ENCODE measurements around the gene SMIM35. TPM values are rescaled to one million over a fixed set of nuclear protein-coding genes. Genes with fewer than 3 reads are reported as not detected.

The SMIM35 gene
- total RNA-seq, 1 donor: not detected

DNA sequence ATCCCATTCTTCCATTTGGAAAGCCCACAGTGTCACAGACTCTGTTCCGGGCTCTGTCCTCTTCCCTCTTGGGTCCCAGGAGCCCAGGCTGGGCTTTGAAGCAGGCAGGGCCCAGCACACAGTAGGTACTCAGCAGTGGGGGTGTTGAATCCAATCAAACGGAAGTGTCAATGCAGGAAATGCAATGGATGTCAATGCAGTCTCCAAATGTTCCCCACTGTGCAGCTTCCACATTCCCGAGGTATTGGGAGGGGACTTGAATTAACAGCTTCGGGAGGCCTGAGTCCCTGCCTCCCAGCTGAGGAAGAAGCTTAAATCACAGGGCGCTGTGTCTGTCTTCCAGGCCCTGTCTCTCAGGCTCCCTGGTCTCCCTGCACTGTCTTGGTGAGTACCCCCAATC, 21.8 kb upstream of the SMIM35 start:
- no peak for TF ChIP-seq CTCF (IDR thresholded peaks at IDR 0.05; ENCODE audit: extremely low read depth, low read depth, low read length)
- Histone ChIP-seq H3K27me3 (ENCODE audit: insufficient read depth, low read length) (peaks cover 2% of the 10 kb centered on the region), H3K36me3 (ENCODE audit: insufficient read depth, low read length) (no peaks in the 10 kb centered on the region), H3K4me1 (ENCODE audit: insufficient read depth, low read length) (no peaks in the 10 kb centered on the region), H3K4me3 (ENCODE audit: insufficient read depth, low read length) (no peak overlapping the region), H3K27ac (ENCODE audit: low read depth, low read length) (no peak overlapping the region), H4K20me1 (ENCODE audit: insufficient read depth, low read length) (no peaks in the 10 kb centered on the region), H2AFZ (ENCODE audit: low read length) (no peak overlapping the region), H3K79me2 (ENCODE audit: insufficient read depth, low read length) (no peaks in the 10 kb centered on the region), H3K4me2 (ENCODE audit: insufficient read depth, low read length) (no peak overlapping the region), H3K9me3 (ENCODE audit: low read depth, low read length) (no peaks in the 10 kb centered on the region)
- DNase-seq (ENCODE audit: insufficient read length, low spot score, missing footprints): no peak

DNA sequence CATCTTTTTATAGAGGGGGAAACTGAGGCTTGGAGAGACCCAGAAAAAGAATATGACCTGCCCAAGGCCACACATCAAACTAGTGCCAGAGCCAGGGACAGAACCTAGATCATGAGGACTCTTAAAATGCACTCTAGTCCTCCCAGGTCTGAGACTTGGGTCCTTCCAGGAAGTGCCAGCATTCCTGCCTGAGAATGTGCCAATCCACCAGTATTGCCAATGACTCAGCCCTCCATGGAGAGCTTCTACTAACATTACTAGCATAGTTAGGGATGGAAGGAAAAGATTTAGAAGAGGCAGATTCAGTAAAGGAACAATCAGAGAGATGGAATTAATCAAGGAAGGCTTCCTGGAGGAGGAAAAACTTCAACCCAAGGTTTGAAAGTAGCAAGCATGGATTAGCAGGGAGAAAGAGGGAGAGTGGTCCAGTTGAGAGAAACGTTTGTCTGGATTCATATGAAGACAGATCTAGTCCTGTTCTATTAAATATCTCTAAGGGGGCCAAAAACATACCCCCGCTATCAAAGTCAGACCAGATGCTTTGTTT, 20.1 kb upstream of the SMIM35 start:
- TF ChIP-seq CTCF (IDR thresholded peaks at IDR 0.05; ENCODE audit: extremely low read depth, low read depth, low read length): no peak

GRCh38 chr11:118105657-118106305, 19.0 kb upstream of the SMIM35 start:
- Histone ChIP-seq H3K4me1 (ENCODE audit: insufficient read depth, low read length) (no peaks in the 10 kb centered on the region), H3K27ac (ENCODE audit: low read depth, low read length) (no peak overlapping the region), H3K9me3 (ENCODE audit: low read depth, low read length) (no peaks in the 10 kb centered on the region), H3K27me3 (ENCODE audit: insufficient read depth, low read length) (peaks cover 7% of the 10 kb centered on the region), H4K20me1 (ENCODE audit: insufficient read depth, low read length) (no peaks in the 10 kb centered on the region), H3K79me2 (ENCODE audit: insufficient read depth, low read length) (no peaks in the 10 kb centered on the region), H3K36me3 (ENCODE audit: insufficient read depth, low read length) (no peaks in the 10 kb centered on the region), H3K4me3 (ENCODE audit: insufficient read depth, low read length) (no peak overlapping the region), H2AFZ (ENCODE audit: low read length) (no peak overlapping the region), H3K4me2 (ENCODE audit: insufficient read depth, low read length) (no peak overlapping the region)
- no peak for TF ChIP-seq CTCF (IDR thresholded peaks at IDR 0.05; ENCODE audit: extremely low read depth, low read depth, low read length)
- no peak for DNase-seq (ENCODE audit: insufficient read length, low spot score, missing footprints)

More for the DNA sequence above, 20.1 kb upstream of the SMIM35 start:
- H3K79me2 ChIP-seq (ENCODE audit: insufficient read depth, low read length): no peaks in the 10 kb centered on the region
- no peak overlapping the region for H3K4me3 ChIP-seq (ENCODE audit: insufficient read depth, low read length)
- no peak overlapping the region for H2AFZ ChIP-seq (ENCODE audit: low read length)
- no peaks in the 10 kb centered on the region for H3K4me1 ChIP-seq (ENCODE audit: insufficient read depth, low read length)
- no peaks in the 10 kb centered on the region for H4K20me1 ChIP-seq (ENCODE audit: insufficient read depth, low read length)
- H3K27ac ChIP-seq (ENCODE audit: low read depth, low read length): no peak overlapping the region
- DNase-seq (ENCODE audit: insufficient read length, low spot score, missing footprints): no peak
- no peaks in the 10 kb centered on the region for H3K9me3 ChIP-seq (ENCODE audit: low read depth, low read length)
- no peaks in the 10 kb centered on the region for H3K36me3 ChIP-seq (ENCODE audit: insufficient read depth, low read length)
- H3K27me3 ChIP-seq (ENCODE audit: insufficient read depth, low read length): peaks cover 2% of the 10 kb centered on the region
- no peak overlapping the region for H3K4me2 ChIP-seq (ENCODE audit: insufficient read depth, low read length)

- Histone ChIP-seq H3K27ac (ENCODE audit: low read depth, low read length) (no peak overlapping the region), H3K4me1 (ENCODE audit: insufficient read depth, low read length) (no peaks in the 10 kb centered on the region), H4K20me1 (ENCODE audit: insufficient read depth, low read length) (no peaks in the 10 kb centered on the region), H3K9me3 (ENCODE audit: low read depth, low read length) (no peaks in the 10 kb centered on the region), H3K27me3 (ENCODE audit: insufficient read depth, low read length) (peaks cover 5% of the 10 kb centered on the region), H3K4me3 (ENCODE audit: insufficient read depth, low read length) (no peak overlapping the region), H3K79me2 (ENCODE audit: insufficient read depth, low read length) (no peaks in the 10 kb centered on the region), H3K36me3 (ENCODE audit: insufficient read depth, low read length) (no peaks in the 10 kb centered on the region), H3K4me2 (ENCODE audit: insufficient read depth, low read length) (no peak overlapping the region), H2AFZ (ENCODE audit: low read length) (no peak overlapping the region)
- no peak for TF ChIP-seq CTCF (IDR thresholded peaks at IDR 0.05; ENCODE audit: extremely low read depth, low read depth, low read length)
- DNase-seq (ENCODE audit: insufficient read length, low spot score, missing footprints): no peak
Measured at GRCh38 chr11:118104491-118104890, 17.7 kb upstream of the SMIM35 start.
